B cell (primary cell): ENCODE data around the gene PINK1. TPM values are rescaled to one million over a fixed set of nuclear protein-coding genes. Genes with fewer than 3 reads are reported as not detected.

Experiments used
- ATAC-seq: fragments of 200-7000 bp; cut with Tn5 transposase; one replicate; pipeline ENCODE4 v1.10.0; 2021; ENCODE audit warnings: low read depth, mild to moderate bottlenecking, moderate number of reproducible peaks, moderate library complexity
- CTCF ChIA-PET: fragments of 350-600 bp; sonication (Branson Sonifier 250); formaldehyde crosslinking; loops from one replicate; lab custom pipeline; 2021; ENCODE audit warnings: antibody characterized with exemption, inconsistent platforms; lab: Charles Lee
- POLR2A ChIA-PET: fragments of 350-600 bp; sonication (Branson Sonifier 250); formaldehyde crosslinking; loops from one replicate; lab custom pipeline; 2021; ENCODE audit warnings: antibody characterized with exemption; lab: Charles Lee
- DNase-seq: peaks from one replicate; pipeline ENCODE4 v3.0.0; 2013
- H2AFZ ChIP-seq: 2 replicates; pipeline ENCODE4 v1.6.1; 2012; ENCODE audit warnings: mild to moderate bottlenecking, low read depth, low read length; ENCODE audit not compliant: insufficient read depth, poor library complexity, severe bottlenecking
- H3K27ac ChIP-seq, 2 donors: 1 replicate in 1 of 2; 2 replicates in 1 of 2; pipeline ENCODE4 v1.5.1; 2012 to 2013; ENCODE audit warnings: low read length in 2 of 2, mild to moderate bottlenecking in 2 of 2, moderate library complexity in 1 of 2
- H3K27me3 ChIP-seq, 4 experiments: fragments of 200-600 bp in 1 of 4; sonication (generic) in 1 of 4; replicated peaks in 1 of 4; 1 replicate in 2 of 4; 2 replicates in 2 of 4; pipeline versions ENCODE4 v1.6.1 to v1.7.0; 2013 to 2016; ENCODE audit warnings: low read length in 3 of 4, mild to moderate bottlenecking in 2 of 4, mixed read lengths in 1 of 4, moderate library complexity in 1 of 4; ENCODE audit not compliant: insufficient read depth in 4 of 4, control insufficient read depth in 3 of 4; ENCODE audit errors: control extremely low read depth in 1 of 4
- H3K36me3 ChIP-seq, 2 experiments: replicated peaks in 1 of 2; 1 replicate in 1 of 2; 2 replicates in 1 of 2; pipeline versions ENCODE4 v1.6.1 to v1.7.1; 2013; ENCODE audit warnings: low read length in 1 of 2; ENCODE audit not compliant: insufficient read depth in 2 of 2, control insufficient read depth in 1 of 2; ENCODE audit errors: control extremely low read depth in 1 of 2, extremely low read depth in 1 of 2
- H3K4me1 ChIP-seq, 2 donors: fragments of 200-600 bp in 1 of 2; sonication (generic) in 1 of 2; 1 replicate in 1 of 2; 2 replicates in 1 of 2; pipeline versions ENCODE4 v1.5.1 to v1.6.1; 2013 to 2017; ENCODE audit warnings: low read length in 2 of 2; ENCODE audit not compliant: control insufficient read depth in 2 of 2, insufficient read depth in 2 of 2
- H3K4me2 ChIP-seq: replicated peaks from 2 replicates; pipeline ENCODE3; 2012; ENCODE audit warnings: mild to moderate bottlenecking, low read depth, low read length; ENCODE audit not compliant: poor library complexity, severe bottlenecking
- H3K4me3 ChIP-seq, 5 experiments: fragments of 200-600 bp in 1 of 5; sonication (generic) in 1 of 5; 1 replicate in 3 of 5; 2 replicates in 2 of 5; pipeline versions ENCODE4 v1.5.1 to v1.7.0; 2011 to 2016; ENCODE audit warnings: low read length in 4 of 5, mild to moderate bottlenecking in 4 of 5, low read depth in 2 of 5, control low read depth in 1 of 5, moderate library complexity in 1 of 5; ENCODE audit not compliant: insufficient read depth in 1 of 5; ENCODE audit errors: control extremely low read depth in 1 of 5, extremely low read depth in 1 of 5
- H3K79me2 ChIP-seq: fragments of 200-600 bp; sonication (generic); one replicate; pipeline ENCODE4 v1.6.0; 2016; ENCODE audit warnings: low read length; ENCODE audit not compliant: control insufficient read depth, insufficient read depth
- H3K9ac ChIP-seq: fragments of 200-600 bp; sonication (generic); 2 replicates; pipeline ENCODE4 v1.6.1; 2017; ENCODE audit warnings: mild to moderate bottlenecking, low read length, moderate library complexity
- H3K9me3 ChIP-seq, 3 donors: one replicate each; pipeline versions ENCODE4 v1.6.1 to v1.7.1; 2013; ENCODE audit warnings: low read length in 2 of 3; ENCODE audit not compliant: control insufficient read depth in 2 of 3, insufficient read depth in 1 of 3; ENCODE audit errors: control extremely low read depth in 1 of 3
- H4K20me1 ChIP-seq: 2 replicates; pipeline ENCODE4 v1.6.0; 2012; ENCODE audit warnings: mild to moderate bottlenecking, low read length; ENCODE audit not compliant: insufficient read depth, control insufficient read depth, poor library complexity, severe bottlenecking
- H3K27ac Mint-ChIP-seq: one replicate; pipeline ENCODE4 v1.8.0; 2021; ENCODE audit warnings: mixed read lengths
- H3K27me3 Mint-ChIP-seq: one replicate; pipeline ENCODE4 v1.8.0; 2021; ENCODE audit warnings: mixed read lengths
- H3K4me1 Mint-ChIP-seq: one replicate; pipeline ENCODE4 v1.8.0; 2021; ENCODE audit warnings: mixed read lengths
- H3K4me3 Mint-ChIP-seq: one replicate; pipeline ENCODE4 v1.8.0; 2021; ENCODE audit warnings: mixed read lengths
- H3K9me3 Mint-ChIP-seq: one replicate; pipeline ENCODE4 v1.8.0; 2022; ENCODE audit warnings: mixed read lengths; ENCODE audit not compliant: insufficient read depth
- CTCF ChIP-seq: fragments of 200-600 bp; IDR thresholded peaks from one replicate; pipeline ENCODE4 v1.8.0; 2022; ENCODE audit warnings: antibody characterized with exemption, mild to moderate bottlenecking
- EZH2 ChIP-seq: IDR thresholded peaks from 2 replicates; pipeline ENCODE4 v1.6.1; 2012; ENCODE audit warnings: borderline replicate concordance, low read depth, mild to moderate bottlenecking, moderate library complexity, low read length; ENCODE audit not compliant: insufficient read depth, poor library complexity, severe bottlenecking
- WGBS: methylation state at CpG from one replicate; pipeline ENCODE4 v1.1.5; 2013; ENCODE audit warnings: missing lambda C conversion rate; ENCODE audit not compliant: insufficient coverage; 5-methylcytosine and 5-hydroxymethylcytosine counted together
- intact Hi-C: fragments of 100-400 bp; cut with micrococcal nuclease; formaldehyde crosslinking; loops from one replicate; pipeline ENCODE4 v1.10.0; 2022
- polyA plus RNA-seq: library from polyadenylated mRNA; depleted of rRNA; stranded (reverse); fragments of >200 nt; gene quantifications from 2 replicates; pipeline ENCODE4 v1.2.3, GENCODE V29; 2012
- total RNA-seq, 2 donors: library from RNA; stranded (reverse); fragments of 120-200 nt in 1 of 2; gene quantifications; 1 replicate in 1 of 2; 2 replicates in 1 of 2; pipeline versions ENCODE4 v1.2.3 to v1.2.4, GENCODE V29; 2013 to 2022

Gene PINK1
- total and polyA plus RNA-seq, 2 donors (not counting 1 experiment from before 2014, with no cell fraction given): 5.8 to 14.3 TPM

GRCh38 chr1:20587661-20588053 lies 45.6 kb upstream of the PINK1 start:
- Histone ChIP-seq H3K79me2 (no peaks in the 10 kb centered on the region), H3K9ac (no peak overlapping the region), H3K36me3 (no peaks in the 10 kb centered on the region), H3K27ac (no peak overlapping the region), H3K27me3 (peaks cover 0 to 39% (median 11%) of the 10 kb centered on the region in 4 experiments), H3K4me3 (no peak overlapping the region), H2AFZ (no peak overlapping the region), H3K9me3 (peaks cover 0 to 10% (median 0%) of the 10 kb centered on the region in 3 donors), H3K4me2 (no peak overlapping the region), H4K20me1 (no peaks in the 10 kb centered on the region), H3K4me1 (no peaks in the 10 kb centered on the region)
- Mint-ChIP-seq H3K4me1 (no peaks in the 10 kb centered on the region), H3K27me3 (peaks cover 61% of the 10 kb centered on the region), H3K9me3 (peaks cover 4% of the 10 kb centered on the region), H3K27ac (no peak overlapping the region), H3K4me3 (no peak overlapping the region)
- ChIA-PET POLR2A (no interaction called here), CTCF (no interaction called here)
- TF ChIP-seq EZH2 (no peak), CTCF (no peak)
- ATAC-seq: no peak
- WGBS: no CpG with 5 or more reads among the region's 2 CpGs
- no peak for DNase-seq
- intact Hi-C loops: no loop called here

- ChIA-PET POLR2A (no interaction called here), CTCF (no interaction called here)
- H3K9ac ChIP-seq: no peak within 1 kb of the TSS
- Mint-ChIP-seq H3K27ac (no peak within 1 kb of the TSS), H3K4me1 (no peaks in the 10 kb centered on the region), H3K4me3 (no peak within 1 kb of the TSS), H3K9me3 (peaks cover 4% of the 10 kb centered on the region), H3K27me3 (peaks cover 64% of the 10 kb centered on the region)
- TF ChIP-seq CTCF (no peak), EZH2 (no peak)
- H3K4me3 ChIP-seq: peak within 1 kb of the TSS in 1 of 5 experiments; percentile 65
- no peaks in the 10 kb centered on the region for H3K4me1 ChIP-seq
- H3K36me3 ChIP-seq: no peaks in the 10 kb centered on the region
- DNase-seq: no peak
- WGBS: 15% methylated on average over 8 of the region's 11 CpGs
- ATAC-seq: no peak
- no peak within 1 kb of the TSS for H2AFZ ChIP-seq
- no peak within 1 kb of the TSS for H3K27ac ChIP-seq
- no peaks in the 10 kb centered on the region for H3K79me2 ChIP-seq
- peaks cover 0 to 10% (median 0%) of the 10 kb centered on the region in 3 donors for H3K9me3 ChIP-seq
- intact Hi-C loops: no loop called here
- H4K20me1 ChIP-seq: no peaks in the 10 kb centered on the region
- H3K27me3 ChIP-seq: peaks cover 0 to 42% (median 11%) of the 10 kb centered on the region in 4 experiments
- H3K4me2 ChIP-seq: no peak within 1 kb of the TSS
Measured at GRCh38 chr1:20588634-20589225, 44.5 kb upstream of the PINK1 start, which contains the start of gene CDA. TSS of gene CDA (plus strand) at chr1:20589097. CDS start at chr1:20589130, 33 bp downstream.
